Hepatocyte (in vitro differentiated cells): ENCODE measurements around the gene DYRK1A. TPM values are rescaled to one million over a fixed set of nuclear protein-coding genes. Genes with fewer than 3 reads are reported as not detected.

Source experiments
- DNase-seq: peaks from one replicate; pipeline ENCODE4 v3.0.0-alpha.2; 2016; ENCODE audit warnings: low spot score
- H2AFZ ChIP-seq: fragments of 200-600 bp; sonication (generic); 2 replicates; pipeline ENCODE4 v1.6.0; 2016; ENCODE audit warnings: antibody characterized with exemption, mild to moderate bottlenecking
- H3K27ac ChIP-seq: fragments of 200-600 bp; sonication (generic); 2 replicates; pipeline ENCODE4 v1.5.1; 2016; ENCODE audit warnings: mild to moderate bottlenecking
- H3K27me3 ChIP-seq: fragments of 200-600 bp; sonication (generic); 2 replicates; pipeline ENCODE4 v1.6.1; 2016
- H3K36me3 ChIP-seq: fragments of 200-600 bp; sonication (generic); replicated peaks from 2 replicates; pipeline ENCODE4 v1.5.1; 2016; ENCODE audit warnings: low read depth; ENCODE audit not compliant: insufficient read depth
- H3K4me1 ChIP-seq: fragments of 200-600 bp; sonication (generic); 2 replicates; pipeline ENCODE4 v1.5.1; 2016; ENCODE audit warnings: mild to moderate bottlenecking, moderate library complexity; ENCODE audit not compliant: insufficient read depth
- H3K4me2 ChIP-seq: fragments of 200-600 bp; sonication (generic); 2 replicates; pipeline ENCODE4 v1.6.0; 2016
- H3K4me3 ChIP-seq: fragments of 200-600 bp; sonication (generic); 2 replicates; pipeline ENCODE4 v1.5.1; 2016; ENCODE audit warnings: mild to moderate bottlenecking
- H3K79me2 ChIP-seq: fragments of 200-600 bp; sonication (generic); 2 replicates; pipeline ENCODE4 v1.6.0; 2017; ENCODE audit warnings: mild to moderate bottlenecking
- H3K9me2 ChIP-seq: fragments of 200-600 bp; sonication (generic); replicated peaks from 2 replicates; pipeline ENCODE4 v1.6.0; 2017; ENCODE audit warnings: mild to moderate bottlenecking; ENCODE audit not compliant: insufficient read depth
- H3K9me3 ChIP-seq: fragments of 200-600 bp; sonication (generic); 2 replicates; pipeline ENCODE4 v1.5.1; 2016; ENCODE audit warnings: low read depth, mild to moderate bottlenecking
- H4K20me1 ChIP-seq: fragments of 200-600 bp; sonication (generic); 2 replicates; pipeline ENCODE4 v1.6.0; 2016; ENCODE audit warnings: mild to moderate bottlenecking; ENCODE audit not compliant: insufficient read depth, poor library complexity, severe bottlenecking
- EZH2 ChIP-seq: fragments of 200-600 bp; sonication (generic); IDR thresholded peaks from 2 replicates; pipeline ENCODE4 v1.6.1; 2016; ENCODE audit warnings: antibody characterized with exemption, mild to moderate bottlenecking, borderline replicate concordance
- EZH2phosphoT487 ChIP-seq: fragments of 200-600 bp; sonication (generic); IDR thresholded peaks from one replicate; pipeline ENCODE4 v1.6.1; 2018; ENCODE audit warnings: antibody characterized with exemption, mild to moderate bottlenecking, low read depth, moderate library complexity; ENCODE audit not compliant: unreplicated experiment, severe bottlenecking
- WGBS: methylation state at CpG from one replicate; pipeline ENCODE4 v1.1.6; 2016; ENCODE audit warnings: low lambda C conversion rate; ENCODE audit errors: missing lambda C conversion rate; 5-methylcytosine and 5-hydroxymethylcytosine counted together
- polyA plus RNA-seq: library from polyadenylated mRNA; unstranded; fragments of >200 nt; fragmentation: Nextera tagmentation; extraction: Ambion mirVana; gene quantifications from 2 replicates; pipeline ENCODE4 v1.2.1, GENCODE V29; 2016
- total RNA-seq: library from RNA; depleted of rRNA; stranded (reverse); fragments of >200 nt; gene quantifications from 2 replicates; pipeline ENCODE4 v1.2.3, GENCODE V29; 2014
- TF ChIP-seq, protein P1 (sequence below): fragments of 200-600 bp; sonication (generic); IDR thresholded peaks from 2 replicates; pipeline ENCODE4 v1.5.1; 2016; ENCODE audit warnings: antibody characterized with exemption, mild to moderate bottlenecking; ENCODE audit not compliant: poor library complexity

Gene DYRK1A
- total and polyA plus RNA-seq, 2 experiments from 2014 or later, result 4.9 to 85.2 TPM

DNA sequence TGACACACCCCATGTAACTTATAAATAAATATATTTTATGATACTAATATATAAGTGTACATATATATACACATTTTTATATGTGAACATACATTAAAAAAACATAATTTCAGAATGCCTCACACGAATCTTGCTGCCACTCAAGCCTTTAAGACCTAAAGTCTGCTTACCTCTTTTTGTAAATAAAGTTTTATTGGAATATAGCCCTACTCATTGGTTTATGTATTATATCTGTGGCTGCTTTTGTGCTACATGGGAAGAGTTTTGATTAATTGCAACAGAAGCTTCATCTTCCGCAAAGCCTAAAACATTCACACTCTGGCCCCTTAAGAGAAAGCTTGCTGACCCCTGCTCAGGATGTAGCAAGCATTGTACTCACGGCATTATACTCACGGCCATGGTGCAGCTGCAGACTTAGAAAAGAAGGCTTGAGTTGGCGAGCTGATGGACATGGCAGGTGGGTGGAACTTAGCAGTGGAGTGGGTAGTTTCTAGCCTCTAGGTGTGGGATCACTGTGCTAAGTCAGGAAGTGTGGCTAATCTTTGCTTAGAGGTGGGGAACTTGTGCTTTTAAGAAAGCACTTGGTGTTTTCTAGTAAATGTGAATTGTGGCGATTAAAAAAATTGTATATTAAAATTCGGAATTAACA is 80.8 kb downstream of the DYRK1A start:
- Histone ChIP-seq H3K27ac (no peak overlapping the region), H3K27me3 (no peaks in the 10 kb centered on the region), H3K9me3 (no peaks in the 10 kb centered on the region), H3K4me1 (peaks cover 3% of the 10 kb centered on the region), H2AFZ (no peak overlapping the region), H4K20me1 (peaks cover 96% of the 10 kb centered on the region), H3K79me2 (peaks cover 100% of the 10 kb centered on the region), H3K4me3 (no peak overlapping the region), H3K36me3 (no peaks in the 10 kb centered on the region), H3K4me2 (no peak overlapping the region), H3K9me2 (no peaks in the 10 kb centered on the region)
- no peak for DNase-seq
- no peak for TF ChIP-seq EZH2phosphoT487
- WGBS, result 90% methylated on average over 7 of the region's 7 CpGs

GRCh38 chr21:37449302-37449937 is 82.8 kb downstream of the DYRK1A start:
- Histone ChIP-seq H3K36me3 (no peaks in the 10 kb centered on the region), H3K9me3 (no peaks in the 10 kb centered on the region), H3K9me2 (no peaks in the 10 kb centered on the region), H4K20me1 (peaks cover 95% of the 10 kb centered on the region), H3K4me1 (peaks cover 8% of the 10 kb centered on the region), H2AFZ (no peak overlapping the region), H3K27ac (no peak overlapping the region), H3K4me3 (no peak overlapping the region), H3K79me2 (peaks cover 99% of the 10 kb centered on the region), H3K27me3 (no peaks in the 10 kb centered on the region), H3K4me2 (no peak overlapping the region)
- 77% methylated on average over 6 of the region's 6 CpGs for WGBS
- DNase-seq, result no peak
- no peak for TF ChIP-seq EZH2phosphoT487
- TF ChIP-seq, protein P1, sequence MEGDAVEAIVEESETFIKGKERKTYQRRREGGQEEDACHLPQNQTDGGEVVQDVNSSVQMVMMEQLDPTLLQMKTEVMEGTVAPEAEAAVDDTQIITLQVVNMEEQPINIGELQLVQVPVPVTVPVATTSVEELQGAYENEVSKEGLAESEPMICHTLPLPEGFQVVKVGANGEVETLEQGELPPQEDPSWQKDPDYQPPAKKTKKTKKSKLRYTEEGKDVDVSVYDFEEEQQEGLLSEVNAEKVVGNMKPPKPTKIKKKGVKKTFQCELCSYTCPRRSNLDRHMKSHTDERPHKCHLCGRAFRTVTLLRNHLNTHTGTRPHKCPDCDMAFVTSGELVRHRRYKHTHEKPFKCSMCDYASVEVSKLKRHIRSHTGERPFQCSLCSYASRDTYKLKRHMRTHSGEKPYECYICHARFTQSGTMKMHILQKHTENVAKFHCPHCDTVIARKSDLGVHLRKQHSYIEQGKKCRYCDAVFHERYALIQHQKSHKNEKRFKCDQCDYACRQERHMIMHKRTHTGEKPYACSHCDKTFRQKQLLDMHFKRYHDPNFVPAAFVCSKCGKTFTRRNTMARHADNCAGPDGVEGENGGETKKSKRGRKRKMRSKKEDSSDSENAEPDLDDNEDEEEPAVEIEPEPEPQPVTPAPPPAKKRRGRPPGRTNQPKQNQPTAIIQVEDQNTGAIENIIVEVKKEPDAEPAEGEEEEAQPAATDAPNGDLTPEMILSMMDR, result no peak
- no peak for TF ChIP-seq EZH2

GRCh38 chr21:37450445-37450941 is 83.9 kb downstream of the DYRK1A start:
- Histone ChIP-seq H3K4me3 (no peak overlapping the region), H4K20me1 (peaks cover 94% of the 10 kb centered on the region), H3K79me2 (peaks cover 99% of the 10 kb centered on the region), H3K36me3 (no peaks in the 10 kb centered on the region), H3K4me1 (peaks cover 13% of the 10 kb centered on the region), H3K4me2 (no peak overlapping the region), H3K9me2 (no peaks in the 10 kb centered on the region), H3K9me3 (no peaks in the 10 kb centered on the region), H2AFZ (no peak overlapping the region), H3K27ac (no peak overlapping the region), H3K27me3 (no peaks in the 10 kb centered on the region)
- WGBS, result 58% methylated on average over 4 of the region's 4 CpGs
- no peak for DNase-seq
- TF ChIP-seq, protein P1, result no peak
- no peak for TF ChIP-seq EZH2phosphoT487
- TF ChIP-seq EZH2, result no peak

- Histone ChIP-seq H3K4me2 (no peak overlapping the region), H3K36me3 (no peaks in the 10 kb centered on the region), H4K20me1 (peaks cover 94% of the 10 kb centered on the region), H3K27ac (no peak overlapping the region), H3K4me1 (peaks cover 16% of the 10 kb centered on the region), H2AFZ (no peak overlapping the region), H3K79me2 (peaks cover 99% of the 10 kb centered on the region), H3K27me3 (no peaks in the 10 kb centered on the region), H3K9me2 (no peaks in the 10 kb centered on the region), H3K9me3 (no peaks in the 10 kb centered on the region), H3K4me3 (no peak overlapping the region)
- WGBS, result 96% methylated on average over 16 of the region's 16 CpGs
- DNase-seq, result no peak
- TF ChIP-seq, protein P1, result no peak
- TF ChIP-seq EZH2phosphoT487, result no peak
- no peak for TF ChIP-seq EZH2
Observed at GRCh38 chr21:37451446-37451845, 84.9 kb downstream of the DYRK1A start.
